Loucy (cell line): ENCODE data around the gene HOXA7.

Experiments
- H2AFZ ChIP-seq: fragments of 200-600 bp; sonication (generic); 2 replicates; pipeline ENCODE4 v1.6.0; 2016; ENCODE audit warnings: antibody characterized with exemption, mild to moderate bottlenecking, low read length, moderate library complexity
- H3F3A ChIP-seq: fragments of 200-600 bp; 2 replicates; pipeline ENCODE4 v1.6.0; 2016; ENCODE audit warnings: antibody characterized with exemption, low read depth, mild to moderate bottlenecking
- H3K27me3 ChIP-seq: fragments of 200-600 bp; sonication (generic); 2 replicates; pipeline ENCODE4 v1.6.1; 2014; ENCODE audit warnings: low read length, mild to moderate bottlenecking; ENCODE audit not compliant: insufficient read depth, poor library complexity, severe bottlenecking
- H3K36me3 ChIP-seq: fragments of 200-600 bp; sonication (generic); 2 replicates; pipeline ENCODE4 v1.6.1; 2016; ENCODE audit warnings: low read length; ENCODE audit not compliant: insufficient read depth
- H3K4me1 ChIP-seq: fragments of 200-600 bp; sonication (generic); 2 replicates; pipeline ENCODE4 v1.5.1; 2014; ENCODE audit warnings: low read length, mild to moderate bottlenecking; ENCODE audit not compliant: insufficient read depth, poor library complexity, severe bottlenecking
- H3K4me2 ChIP-seq: fragments of 200-600 bp; sonication (generic); 2 replicates; pipeline ENCODE4 v1.6.0; 2014; ENCODE audit warnings: antibody characterized with exemption, low read length, low read depth, mild to moderate bottlenecking; ENCODE audit not compliant: poor library complexity, severe bottlenecking
- H3K4me3 ChIP-seq: fragments of 200-600 bp; sonication (generic); 2 replicates; pipeline ENCODE4 v1.5.1; 2014; ENCODE audit warnings: low read length, mild to moderate bottlenecking, mixed read lengths; ENCODE audit not compliant: poor library complexity, severe bottlenecking
- H3K79me2 ChIP-seq: fragments of 200-600 bp; sonication (generic); 2 replicates; pipeline ENCODE4 v1.6.1; 2014; ENCODE audit warnings: low read length; ENCODE audit not compliant: insufficient read depth
- H3K9ac ChIP-seq: fragments of 200-600 bp; sonication (generic); 2 replicates; pipeline ENCODE4 v1.6.0; 2014; ENCODE audit warnings: mild to moderate bottlenecking, low read depth, low read length, moderate library complexity; ENCODE audit not compliant: poor library complexity, severe bottlenecking
- H3K9me2 ChIP-seq: fragments of 200-600 bp; sonication (generic); replicated peaks from 2 replicates; pipeline ENCODE4 v1.6.1; 2016; ENCODE audit warnings: low read depth, low read length, mixed read lengths
- H3K9me3 ChIP-seq: fragments of 200-600 bp; sonication (generic); 2 replicates; pipeline ENCODE4 v1.6.1; 2014; ENCODE audit warnings: mild to moderate bottlenecking, antibody characterized with exemption, low read length, low read depth; ENCODE audit not compliant: insufficient read depth
- H4K20me1 ChIP-seq: fragments of 200-600 bp; sonication (generic); 2 replicates; pipeline ENCODE4 v1.6.0; 2014; ENCODE audit warnings: antibody characterized with exemption, low read length, mild to moderate bottlenecking; ENCODE audit not compliant: insufficient read depth, poor library complexity, severe bottlenecking
- CTCF ChIP-seq: fragments of 200-600 bp; sonication (generic); conservative IDR thresholded peaks from 2 replicates; pipeline ENCODE4 v1.5.1; 2014; ENCODE audit warnings: mild to moderate bottlenecking, antibody characterized with exemption, low read length
- EZH2phosphoT487 ChIP-seq: fragments of 200-600 bp; IDR thresholded peaks from 2 replicates; pipeline ENCODE4 v1.6.1; 2018; ENCODE audit warnings: antibody characterized with exemption, mild to moderate bottlenecking, moderate library complexity, borderline replicate concordance

HOXA7 gene

GRCh38 chr7:27169658-27170425 lies 13.4 kb upstream of the HOXA7 start:
- H3K27me3 ChIP-seq: peaks cover 60% of the 10 kb centered on the region
- H3K4me2 ChIP-seq: peak overlapping the region; percentile 98
- peaks cover 57% of the 10 kb centered on the region for H4K20me1 ChIP-seq
- H2AFZ ChIP-seq: no peak overlapping the region
- no peaks in the 10 kb centered on the region for H3K9me3 ChIP-seq
- H3F3A ChIP-seq: peaks cover 6% of the 10 kb centered on the region; the same call in 1 of the 2 replicates
- peak overlapping the region; percentile 94 for H3K4me3 ChIP-seq
- peaks cover 15% of the 10 kb centered on the region for H3K4me1 ChIP-seq
- peak overlapping the region; percentile 99 for H3K9ac ChIP-seq
- H3K9me2 ChIP-seq: no peaks in the 10 kb centered on the region
- H3K36me3 ChIP-seq: peaks cover 44% of the 10 kb centered on the region
- peaks cover 96% of the 10 kb centered on the region for H3K79me2 ChIP-seq
- TF ChIP-seq CTCF (no peak), EZH2phosphoT487 (no peak)

GRCh38 chr7:27168265-27168947 lies 11.9 kb upstream of the HOXA7 start:
- H3F3A ChIP-seq: peaks cover 6% of the 10 kb centered on the region; the same call in 1 of the 2 replicates
- H3K4me3 ChIP-seq: peak overlapping the region; percentile 94
- H2AFZ ChIP-seq: no peak overlapping the region
- peaks cover 68% of the 10 kb centered on the region for H4K20me1 ChIP-seq
- H3K27me3 ChIP-seq: peaks cover 72% of the 10 kb centered on the region
- H3K4me1 ChIP-seq: peaks cover 10% of the 10 kb centered on the region
- peak overlapping the region; percentile 99 for H3K9ac ChIP-seq
- H3K36me3 ChIP-seq: peaks cover 59% of the 10 kb centered on the region
- H3K9me3 ChIP-seq: no peaks in the 10 kb centered on the region
- no peaks in the 10 kb centered on the region for H3K9me2 ChIP-seq
- H3K4me2 ChIP-seq: peak overlapping the region; percentile 98
- H3K79me2 ChIP-seq: peaks cover 96% of the 10 kb centered on the region
- TF ChIP-seq EZH2phosphoT487 (no peak), CTCF (peak; percentile 39; the same call in 1 of the 2 replicates)

- Histone ChIP-seq H3K4me3 (peak overlapping the region; percentile 94), H4K20me1 (peaks cover 71% of the 10 kb centered on the region), H3K4me2 (peak overlapping the region; percentile 98), H3K9ac (peak overlapping the region; percentile 99), H3K4me1 (peaks cover 10% of the 10 kb centered on the region), H3K9me3 (no peaks in the 10 kb centered on the region), H3K9me2 (no peaks in the 10 kb centered on the region), H2AFZ (no peak overlapping the region), H3F3A (peaks cover 7% of the 10 kb centered on the region; the same call in 1 of the 2 replicates), H3K27me3 (peaks cover 72% of the 10 kb centered on the region), H3K36me3 (peaks cover 64% of the 10 kb centered on the region), H3K79me2 (peaks cover 96% of the 10 kb centered on the region)
- TF ChIP-seq CTCF (no peak), EZH2phosphoT487 (no peak)
Measured at GRCh38 chr7:27167916-27168264, 11.4 kb upstream of the HOXA7 start.
